Activated naive CD8-positive, alpha-beta T cell treated with anti-CD3 and anti-CD28 coated beads, Interleukin-2, amount 50 U/mL, for 24 hours (primary cell): ENCODE measurements around the gene PAQR3.
A peak's percentile ranks its signal among the peaks of the same experiment; 100 is the strongest.
"Not testable (repeated sequence)": the region's sequence is repeated elsewhere in the genome, so short reads cannot be mapped to it uniquely, and the experiment has no call there.

Source experiments
- ATAC-seq: fragments of 150-1000 bp; cut with Tn5 transposase; one replicate; pipeline ENCODE4 v1.10.0; 2021
- DNase-seq: peaks from one replicate; pipeline ENCODE4 v3.0.0; 2021
- H3K27ac Mint-ChIP-seq: one replicate; pipeline ENCODE4 v1.8.0; 2021; ENCODE audit warnings: mild to moderate bottlenecking, mixed read lengths
- H3K27me3 Mint-ChIP-seq: one replicate; pipeline ENCODE4 v1.8.0; 2021; ENCODE audit warnings: mixed read lengths
- H3K36me3 Mint-ChIP-seq: one replicate; pipeline ENCODE4 v1.8.0; 2021; ENCODE audit warnings: low read depth, mixed read lengths
- H3K4me1 Mint-ChIP-seq: one replicate; pipeline ENCODE4 v1.8.0; 2021; ENCODE audit warnings: mixed read lengths
- H3K4me3 Mint-ChIP-seq: one replicate; pipeline ENCODE4 v1.8.0; 2021; ENCODE audit warnings: mild to moderate bottlenecking, moderate library complexity, mixed read lengths
- H3K9me3 Mint-ChIP-seq: one replicate; pipeline ENCODE4 v1.8.0; 2021; ENCODE audit warnings: mixed read lengths

The PAQR3 gene

DNA sequence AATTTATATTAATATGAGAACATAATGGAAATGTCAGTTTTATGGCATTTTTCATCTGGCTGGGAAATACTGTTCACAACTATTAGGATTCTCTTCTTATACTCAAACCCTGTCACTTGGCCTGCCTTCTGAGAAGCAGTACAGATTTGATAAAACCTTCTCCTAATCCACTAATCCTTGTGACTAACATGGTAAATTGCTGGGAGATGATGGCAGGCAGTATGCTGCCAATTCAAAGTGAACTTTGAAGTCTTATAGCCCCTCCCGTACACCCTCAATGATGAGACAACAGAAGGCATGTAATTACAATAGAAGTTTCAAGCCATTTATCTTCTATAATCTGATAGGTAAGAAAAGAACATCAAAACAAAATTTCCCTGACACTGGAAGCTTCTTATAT lies 36.9 kb downstream of the PAQR3 start:
- Mint-ChIP-seq H3K27ac (no peak overlapping the region), H3K4me1 (no peaks in the 10 kb centered on the region), H3K36me3 (peaks cover 3% of the 10 kb centered on the region), H3K27me3 (no peaks in the 10 kb centered on the region), H3K4me3 (no peak overlapping the region), H3K9me3 (no peaks in the 10 kb centered on the region)
- DNase-seq (no peak), ATAC-seq (no peak)

DNA sequence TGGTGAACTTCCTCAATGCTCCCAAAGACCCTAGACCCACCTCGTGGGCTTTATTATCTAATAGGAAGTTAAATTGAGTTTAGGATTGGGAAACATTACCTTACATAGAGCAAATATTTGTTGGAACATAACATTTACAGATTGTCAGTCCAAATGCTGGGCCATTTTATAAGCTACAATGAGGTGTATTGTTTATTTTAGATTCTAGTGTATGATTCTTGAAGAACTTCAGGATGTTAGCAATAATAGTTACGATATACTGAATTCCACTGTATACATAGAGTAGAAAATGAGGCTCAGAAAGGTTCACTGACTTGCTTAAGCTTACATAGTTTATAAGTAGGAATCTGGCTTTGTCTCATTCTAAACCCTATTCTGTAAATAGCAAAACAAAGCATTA lies 37.4 kb downstream of the PAQR3 start:
- no peak overlapping the region for H3K27ac Mint-ChIP-seq
- no peak for DNase-seq
- no peaks in the 10 kb centered on the region for H3K27me3 Mint-ChIP-seq

DNA sequence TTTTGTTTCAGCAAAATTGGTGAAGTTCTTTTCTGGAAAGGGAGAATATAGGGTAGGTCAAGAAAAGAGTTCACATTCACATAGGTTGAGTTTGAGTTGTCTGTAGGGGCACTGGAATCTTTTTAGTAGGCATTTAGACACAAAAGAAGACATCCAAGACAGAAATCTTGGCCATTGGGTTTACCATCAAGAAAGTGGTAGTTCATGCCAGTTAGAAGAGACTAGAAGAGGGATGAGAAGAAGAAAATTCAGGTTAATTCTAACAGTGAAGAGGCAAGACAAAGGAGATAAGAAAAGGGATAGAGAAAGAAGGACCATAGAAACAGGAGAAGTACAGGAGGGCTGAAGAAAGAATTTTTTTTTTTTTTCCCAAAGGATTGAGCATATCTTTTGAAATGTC lies 39.9 kb downstream of the PAQR3 start:
- ATAC-seq (no peak), DNase-seq (no peak)
- H3K4me1 Mint-ChIP-seq: no peaks in the 10 kb centered on the region

More for the DNA sequence above, 37.4 kb downstream of the PAQR3 start:
- H3K36me3 Mint-ChIP-seq: peaks cover 3% of the 10 kb centered on the region
- H3K9me3 Mint-ChIP-seq: no peaks in the 10 kb centered on the region
- ATAC-seq: no peak
- no peak overlapping the region for H3K4me3 Mint-ChIP-seq
- no peaks in the 10 kb centered on the region for H3K4me1 Mint-ChIP-seq

DNA sequence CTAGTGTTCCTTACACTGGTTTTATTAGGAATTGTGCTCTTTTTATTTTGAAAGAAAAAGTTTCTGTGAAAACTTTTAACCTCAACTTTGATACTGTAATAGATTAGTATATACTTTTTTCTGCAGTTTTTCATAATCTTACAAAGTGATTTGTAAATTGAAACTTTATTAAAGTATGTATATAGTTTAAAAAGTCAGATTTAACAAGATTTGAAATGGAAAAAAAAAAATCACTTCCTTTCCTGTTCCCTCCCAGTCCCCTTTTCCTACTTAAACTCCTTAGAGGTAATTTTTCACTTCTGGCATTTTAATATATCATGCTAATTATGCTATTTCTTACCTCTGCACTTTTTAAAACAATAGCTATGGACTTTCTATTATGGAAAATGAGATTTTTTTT lies 49.3 kb downstream of the PAQR3 start:
- ATAC-seq (no peak), DNase-seq (no peak)
- Mint-ChIP-seq H3K36me3 (peaks cover 26% of the 10 kb centered on the region), H3K4me3 (no peak overlapping the region), H3K27me3 (no peaks in the 10 kb centered on the region), H3K9me3 (no peaks in the 10 kb centered on the region), H3K27ac (no peak overlapping the region), H3K4me1 (peaks cover 2% of the 10 kb centered on the region)

More for the DNA sequence above, 39.9 kb downstream of the PAQR3 start:
- Mint-ChIP-seq H3K9me3 (no peaks in the 10 kb centered on the region), H3K4me3 (no peak overlapping the region), H3K27ac (no peak overlapping the region), H3K36me3 (peaks cover 3% of the 10 kb centered on the region), H3K27me3 (no peaks in the 10 kb centered on the region)

GRCh38 chr4:78885598-78885997 lies 53.6 kb downstream of the PAQR3 start:
- Mint-ChIP-seq H3K27me3 (no peaks in the 10 kb centered on the region), H3K4me3 (no peak overlapping the region), H3K36me3 (peaks cover 14% of the 10 kb centered on the region), H3K4me1 (peaks cover 3% of the 10 kb centered on the region), H3K9me3 (no peaks in the 10 kb centered on the region), H3K27ac (no peak overlapping the region)
- DNase-seq (no peak), ATAC-seq (no peak)

DNA sequence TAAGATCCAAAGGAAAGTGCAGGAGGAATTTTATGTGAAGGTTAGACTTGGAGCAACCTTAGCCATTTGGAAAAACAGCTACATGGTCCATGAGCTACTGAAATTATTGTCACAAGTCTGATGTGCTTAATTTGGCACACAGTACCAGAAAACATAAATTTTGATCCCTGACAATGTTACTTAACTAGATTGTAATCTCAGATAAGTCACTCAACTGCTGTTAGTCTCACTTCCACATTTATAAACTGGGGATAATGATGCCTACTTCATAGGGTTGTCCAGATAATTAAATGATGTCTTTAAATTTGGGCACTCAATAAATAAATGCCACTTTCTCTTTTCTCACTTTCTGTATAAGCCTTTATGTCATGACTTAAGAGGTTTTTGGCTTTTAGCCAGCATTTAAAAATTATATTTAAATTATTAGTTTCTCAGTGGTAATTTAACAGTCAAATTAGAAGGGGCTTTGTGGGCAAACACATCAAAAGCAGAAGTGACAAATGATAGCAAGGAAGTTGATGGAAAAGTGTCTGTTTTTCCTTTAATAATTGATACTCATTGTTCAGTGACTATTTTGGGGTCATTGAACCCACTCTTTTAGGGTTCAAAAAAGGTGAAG lies 58.3 kb downstream of the PAQR3 start:
- H3K9me3 Mint-ChIP-seq: no peaks in the 10 kb centered on the region
- no peaks in the 10 kb centered on the region for H3K27me3 Mint-ChIP-seq
- no peak overlapping the region for H3K4me3 Mint-ChIP-seq
- peaks cover 3% of the 10 kb centered on the region for H3K36me3 Mint-ChIP-seq
- DNase-seq (no peak), ATAC-seq (no peak)
- peaks cover 2% of the 10 kb centered on the region for H3K4me1 Mint-ChIP-seq
- no peak overlapping the region for H3K27ac Mint-ChIP-seq

GRCh38 chr4:78878031-78878430 lies 61.2 kb downstream of the PAQR3 start:
- DNase-seq (no peak), ATAC-seq (no peak)
- H3K4me1 Mint-ChIP-seq: peaks cover 2% of the 10 kb centered on the region
- H3K9me3 Mint-ChIP-seq: no peaks in the 10 kb centered on the region
- peaks cover 12% of the 10 kb centered on the region for H3K36me3 Mint-ChIP-seq
- H3K27ac Mint-ChIP-seq: no peak overlapping the region
- H3K4me3 Mint-ChIP-seq: no peak overlapping the region
- no peaks in the 10 kb centered on the region for H3K27me3 Mint-ChIP-seq

GRCh38 chr4:78876568-78877320 lies 62.5 kb downstream of the PAQR3 start:
- Mint-ChIP-seq H3K27ac (no peak overlapping the region), H3K36me3 (peaks cover 21% of the 10 kb centered on the region), H3K27me3 (no peaks in the 10 kb centered on the region), H3K4me3 (no peak overlapping the region), H3K9me3 (no peaks in the 10 kb centered on the region), H3K4me1 (peaks cover 2% of the 10 kb centered on the region)
- no peak for DNase-seq
- no peak for ATAC-seq

DNA sequence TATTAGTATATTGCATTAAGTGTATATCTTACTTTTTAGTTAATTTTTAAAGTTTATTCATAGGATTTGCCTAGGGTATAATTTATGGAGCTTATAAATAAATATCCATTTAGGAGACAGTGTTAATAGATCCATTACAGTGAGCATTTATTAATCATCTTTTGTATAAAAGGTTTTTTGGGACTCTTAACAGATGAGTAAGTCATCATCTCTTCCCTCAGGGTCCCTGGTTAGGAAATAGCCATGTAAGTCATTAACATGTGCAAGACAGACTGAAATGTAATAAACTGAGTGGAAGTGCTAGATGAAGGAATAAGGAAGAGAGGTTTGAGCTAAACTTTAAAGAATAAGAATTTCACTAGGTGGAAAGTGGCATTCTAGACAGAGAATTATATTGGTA lies 69.2 kb downstream of the PAQR3 start:
- DNase-seq (no peak), ATAC-seq (no peak)
- Mint-ChIP-seq H3K27ac (no peak overlapping the region), H3K4me3 (no peak overlapping the region), H3K36me3 (peaks cover 21% of the 10 kb centered on the region), H3K4me1 (no peaks in the 10 kb centered on the region), H3K27me3 (no peaks in the 10 kb centered on the region), H3K9me3 (no peaks in the 10 kb centered on the region)

GRCh38 chr4:78868712-78869111 lies 70.5 kb downstream of the PAQR3 start:
- not testable (repeated sequence) for H3K4me1 Mint-ChIP-seq, H3K9me3 Mint-ChIP-seq, H3K4me3 Mint-ChIP-seq, H3K27me3 Mint-ChIP-seq, ATAC-seq, H3K27ac Mint-ChIP-seq, DNase-seq
- peaks cover 20% of the 10 kb centered on the region for H3K36me3 Mint-ChIP-seq

- no peak for DNase-seq
- Mint-ChIP-seq H3K4me3 (no peak overlapping the region), H3K4me1 (peaks cover 7% of the 10 kb centered on the region), H3K27ac (no peak overlapping the region), H3K9me3 (no peaks in the 10 kb centered on the region), H3K27me3 (no peaks in the 10 kb centered on the region), H3K36me3 (peaks cover 6% of the 10 kb centered on the region)
- no peak for ATAC-seq
Observed at GRCh38 chr4:78865451-78865850, 73.8 kb downstream of the PAQR3 start.

DNA sequence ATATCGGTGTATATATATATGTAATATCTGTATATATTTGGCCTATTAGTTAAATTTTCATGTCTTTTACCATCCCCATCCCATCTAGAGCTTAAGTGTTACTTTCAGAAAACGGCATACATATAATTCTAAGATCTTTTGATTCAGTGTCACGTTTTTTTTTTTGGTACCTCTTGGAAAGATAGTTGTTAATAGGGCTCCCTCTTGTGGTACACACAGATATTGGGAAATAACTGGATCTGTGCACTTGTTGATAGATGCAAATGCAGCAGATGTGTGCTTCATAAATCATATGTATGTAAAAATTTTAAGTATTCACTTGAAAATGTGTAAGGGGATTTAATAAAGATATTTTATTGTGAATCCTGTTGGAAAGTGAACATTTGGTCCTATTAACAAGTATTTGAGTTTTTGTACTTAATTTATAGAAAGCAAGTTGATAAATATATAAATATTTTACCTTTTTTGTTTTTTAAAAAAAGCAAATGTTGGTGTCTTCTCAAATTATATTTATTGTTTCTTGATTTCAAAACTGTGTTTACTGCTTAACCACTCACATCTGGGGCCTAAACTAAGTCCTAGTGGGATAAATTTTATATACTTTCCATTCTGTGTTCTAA lies 74.7 kb downstream of the PAQR3 start:
- peak; percentile 36 for ATAC-seq
- no peak overlapping the region for H3K27ac Mint-ChIP-seq
- DNase-seq: no peak
- H3K4me3 Mint-ChIP-seq: no peak overlapping the region
- H3K27me3 Mint-ChIP-seq: no peaks in the 10 kb centered on the region
- peaks cover 7% of the 10 kb centered on the region for H3K4me1 Mint-ChIP-seq
- peaks cover 6% of the 10 kb centered on the region for H3K36me3 Mint-ChIP-seq
- no peaks in the 10 kb centered on the region for H3K9me3 Mint-ChIP-seq

DNA sequence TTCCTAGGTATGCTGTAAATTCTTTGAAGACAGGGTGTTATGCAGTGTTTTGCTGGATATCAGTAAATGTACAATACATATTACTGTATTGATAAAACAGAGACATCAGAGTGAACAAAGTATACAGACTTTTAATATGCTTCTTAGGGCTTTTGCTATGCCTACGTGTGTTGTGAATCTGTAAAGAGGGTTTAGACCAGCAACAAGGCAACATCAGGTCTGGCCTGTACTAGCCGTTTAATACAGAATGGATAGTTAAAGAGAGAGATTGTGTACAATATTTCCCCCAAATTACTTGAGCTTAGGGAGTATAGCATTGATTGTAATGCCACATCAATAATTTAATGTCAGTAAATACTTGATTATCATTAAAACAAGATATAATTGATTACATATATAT lies 75.2 kb downstream of the PAQR3 start:
- peaks cover 6% of the 10 kb centered on the region for H3K36me3 Mint-ChIP-seq
- no peak for ATAC-seq
- H3K27ac Mint-ChIP-seq: no peak overlapping the region

GRCh38 chr4:78863254-78863869 lies 75.9 kb downstream of the PAQR3 start:
- no peak for DNase-seq
- H3K4me3 Mint-ChIP-seq: no peak overlapping the region
- H3K27ac Mint-ChIP-seq: no peak overlapping the region
- peaks cover 7% of the 10 kb centered on the region for H3K4me1 Mint-ChIP-seq
- H3K9me3 Mint-ChIP-seq: no peaks in the 10 kb centered on the region
- peaks cover 6% of the 10 kb centered on the region for H3K36me3 Mint-ChIP-seq
- H3K27me3 Mint-ChIP-seq: no peaks in the 10 kb centered on the region
- peak; percentile 57 for ATAC-seq

More for the DNA sequence above, 75.2 kb downstream of the PAQR3 start:
- Mint-ChIP-seq H3K4me1 (peaks cover 7% of the 10 kb centered on the region), H3K27me3 (no peaks in the 10 kb centered on the region), H3K4me3 (no peak overlapping the region), H3K9me3 (no peaks in the 10 kb centered on the region)
- no peak for DNase-seq

- ATAC-seq (no peak), DNase-seq (no peak)
- Mint-ChIP-seq H3K27ac (no peak overlapping the region), H3K4me3 (no peak overlapping the region), H3K27me3 (no peaks in the 10 kb centered on the region), H3K4me1 (peaks cover 7% of the 10 kb centered on the region), H3K36me3 (peaks cover 6% of the 10 kb centered on the region), H3K9me3 (no peaks in the 10 kb centered on the region)
Observed at GRCh38 chr4:78862314-78862737, 76.9 kb downstream of the PAQR3 start.
